GOT3 (cell line): ENCODE data around the gene CRMP1.

ENCODE experiments used
- DNase-seq: peaks from one replicate; lab custom pipeline; 2025; ENCODE audit warnings: mixed read lengths; lab: John Stamatoyannopoulos, UW

Gene CRMP1

DNA sequence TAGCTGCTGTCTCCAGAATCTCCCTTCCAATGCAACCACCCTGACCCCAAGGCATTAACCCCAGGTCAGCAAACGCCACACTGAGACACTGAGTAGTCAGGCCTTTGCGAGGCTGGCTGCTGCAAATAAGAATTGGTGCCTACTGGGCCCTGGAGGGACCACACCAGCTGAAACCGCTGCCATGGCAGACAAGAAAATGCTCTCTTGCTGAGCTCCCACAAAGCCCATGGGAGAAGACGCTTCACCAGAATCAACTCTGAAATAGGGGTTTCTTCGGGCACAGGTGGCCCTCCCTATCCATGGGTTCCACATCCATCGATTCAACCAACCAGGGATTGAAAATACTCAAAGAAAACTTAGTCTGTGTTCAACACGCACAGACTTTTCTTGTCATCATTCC is 26.7 kb upstream of the CRMP1 start:
- no peak for DNase-seq

GRCh38 chr4:5919044-5919443 is 26.2 kb upstream of the CRMP1 start:
- no peak for DNase-seq

- no peak for DNase-seq
These were observed 25.6 kb upstream of the CRMP1 start for GRCh38 chr4:5918331-5918985.

- DNase-seq, result no peak
These were observed 24.8 kb upstream of the CRMP1 start for GRCh38 chr4:5917672-5918071.

DNA sequence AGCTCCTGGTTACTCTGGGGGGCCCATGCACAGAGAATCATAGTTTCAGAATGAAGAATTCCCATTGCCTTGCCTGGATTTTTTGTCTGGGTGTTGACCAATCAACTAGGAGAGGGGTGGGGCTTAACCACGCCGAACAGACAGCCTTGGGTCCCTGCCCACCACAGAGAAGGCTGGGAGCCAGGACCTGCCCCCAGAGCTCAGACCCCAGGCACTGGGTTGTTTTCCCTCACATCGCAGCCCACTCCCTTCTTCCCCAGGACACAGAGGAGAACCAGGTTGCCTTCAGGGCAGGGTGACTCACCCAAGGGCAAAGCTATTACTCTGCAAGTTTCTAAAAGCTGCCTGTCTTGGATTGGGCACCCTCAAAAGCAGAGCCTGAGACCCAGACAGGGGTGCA is 23.3 kb upstream of the CRMP1 start:
- no peak for DNase-seq

- no peak for DNase-seq
These were observed 20.6 kb upstream of the CRMP1 start for GRCh38 chr4:5913454-5913853.

GRCh38 chr4:5912614-5913019 is 19.7 kb upstream of the CRMP1 start:
- no peak for DNase-seq

- DNase-seq, result no peak
These were observed 16.1 kb upstream of the CRMP1 start for GRCh38 chr4:5908876-5909427.

GRCh38 chr4:5906191-5906590 is 13.3 kb upstream of the CRMP1 start:
- DNase-seq, result no peak

DNA sequence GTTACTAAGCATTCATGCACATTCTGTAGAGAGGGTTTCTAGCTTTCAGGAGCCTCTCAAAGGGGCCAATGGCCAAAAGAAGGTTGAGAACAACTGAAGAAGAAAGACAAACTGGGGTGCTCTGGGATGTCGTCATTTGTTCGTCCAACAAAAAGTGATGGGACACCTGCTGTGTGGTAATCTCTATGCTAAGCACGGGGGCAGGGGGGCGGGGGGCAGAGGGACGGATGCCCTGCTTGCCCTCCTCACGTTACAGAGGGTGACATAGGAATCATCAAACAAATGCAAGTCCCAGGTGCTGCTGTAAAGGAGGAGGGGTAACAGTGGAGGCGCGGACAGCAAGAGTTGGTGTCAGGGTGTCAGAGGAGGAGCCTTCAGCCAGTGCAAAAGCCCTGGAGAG is 12.8 kb upstream of the CRMP1 start:
- no peak for DNase-seq

DNA sequence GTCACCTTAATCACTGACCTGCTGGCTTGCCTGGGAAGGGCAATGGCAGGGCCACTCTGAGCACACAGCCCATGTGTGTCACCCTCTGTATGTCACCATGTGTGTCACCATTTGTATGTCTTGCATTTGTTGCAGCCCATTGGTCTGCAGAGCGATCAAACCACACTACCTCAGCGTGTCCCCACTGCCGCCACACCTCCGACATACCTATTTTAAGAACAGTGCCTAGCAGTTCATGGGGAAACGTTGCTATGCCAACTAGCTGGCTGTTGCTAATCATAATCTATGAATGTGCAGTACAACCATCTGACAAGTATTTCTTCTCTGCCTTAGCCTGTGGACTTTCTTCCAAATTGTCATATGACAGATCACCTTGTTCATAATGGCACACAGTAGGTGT is 8.0 kb upstream of the CRMP1 start:
- no peak for DNase-seq

- DNase-seq, result no peak
These were observed 7.0 kb upstream of the CRMP1 start for GRCh38 chr4:5899881-5900280.

- no peak for DNase-seq
These were observed 6.5 kb upstream of the CRMP1 start for GRCh38 chr4:5899396-5899795.

DNA sequence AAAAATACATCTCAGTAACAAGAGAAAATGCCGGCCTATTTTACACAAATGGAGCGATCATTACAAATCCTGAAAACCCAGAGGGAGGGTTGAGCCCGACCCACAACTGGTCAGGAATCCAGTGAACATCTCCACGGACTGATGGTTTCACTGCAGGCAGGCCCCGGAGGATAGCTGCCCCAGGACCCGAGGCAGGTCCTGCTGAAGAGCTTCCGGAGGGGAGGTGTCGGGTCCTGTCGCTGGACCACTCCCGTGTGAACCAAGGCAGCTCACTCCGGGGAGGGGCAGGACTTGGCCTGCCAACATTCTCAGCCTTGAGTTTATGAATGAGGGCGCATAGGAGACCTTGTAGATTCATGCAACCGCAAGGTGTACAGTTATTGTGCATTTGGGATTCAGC is 4.8 kb upstream of the CRMP1 start:
- no peak for DNase-seq

DNA sequence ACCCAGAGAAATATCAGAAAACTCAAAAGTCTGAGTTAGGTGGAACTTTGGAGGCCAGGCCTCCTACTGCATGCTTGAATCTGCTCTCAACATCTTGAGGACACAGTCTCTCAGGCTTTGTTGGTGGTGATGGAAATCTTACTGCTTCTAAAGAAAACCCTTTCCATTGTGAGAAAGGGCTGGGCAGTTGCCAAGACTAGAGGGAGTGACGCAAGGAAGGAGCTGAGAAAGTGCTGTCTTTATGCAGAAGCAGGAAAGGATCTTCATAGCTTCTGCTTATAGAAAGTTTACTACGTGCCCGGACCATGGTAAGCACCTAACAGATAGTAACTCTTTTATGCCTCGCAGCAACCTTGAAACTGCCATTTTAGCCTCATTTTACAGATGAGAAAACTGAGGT is 2.4 kb upstream of the CRMP1 start:
- DNase-seq, result no peak

DNA sequence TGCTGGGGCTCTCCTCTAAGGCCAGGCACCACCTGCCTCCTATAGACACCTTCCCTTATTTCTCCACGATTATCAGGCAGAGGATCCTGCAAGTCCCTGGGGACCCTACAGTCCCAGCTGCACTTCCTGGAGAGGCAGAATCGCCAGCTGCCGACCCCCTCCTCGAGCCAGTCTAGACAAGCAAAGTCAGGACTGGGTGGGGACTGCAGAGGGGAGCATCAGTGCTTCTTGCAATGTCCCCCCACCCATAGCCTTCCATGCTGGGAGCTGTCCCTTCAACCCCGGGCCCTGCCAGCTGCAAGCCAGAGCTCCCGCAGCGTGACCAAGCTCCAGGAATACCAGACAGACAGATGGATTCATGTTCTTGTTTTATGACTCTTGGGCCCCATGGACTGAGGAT is 1.4 kb upstream of the CRMP1 start:
- no peak for DNase-seq

DNA sequence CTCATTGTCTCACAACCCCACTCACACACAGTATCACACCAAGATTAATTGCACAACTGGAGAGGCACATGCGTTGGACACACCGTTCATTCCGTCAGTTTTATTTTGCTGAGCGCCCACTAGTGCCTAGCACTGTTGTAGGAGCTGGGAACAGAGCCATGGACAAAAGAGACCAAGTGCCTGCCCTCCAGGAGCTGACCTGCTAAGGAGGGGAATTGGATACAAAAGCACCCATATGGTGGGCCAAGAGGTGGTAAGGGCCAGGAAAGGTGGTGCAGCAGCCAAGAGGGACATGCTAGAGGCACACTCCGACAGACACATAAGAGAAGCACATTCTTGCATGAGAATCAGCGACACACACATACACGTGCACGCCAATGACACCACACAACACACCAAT is 705 bp upstream of the CRMP1 start:
- DNase-seq, result no peak

- no peak for DNase-seq
These were observed 423 bp downstream of the CRMP1 start for GRCh38 chr4:5892323-5893003.

DNA sequence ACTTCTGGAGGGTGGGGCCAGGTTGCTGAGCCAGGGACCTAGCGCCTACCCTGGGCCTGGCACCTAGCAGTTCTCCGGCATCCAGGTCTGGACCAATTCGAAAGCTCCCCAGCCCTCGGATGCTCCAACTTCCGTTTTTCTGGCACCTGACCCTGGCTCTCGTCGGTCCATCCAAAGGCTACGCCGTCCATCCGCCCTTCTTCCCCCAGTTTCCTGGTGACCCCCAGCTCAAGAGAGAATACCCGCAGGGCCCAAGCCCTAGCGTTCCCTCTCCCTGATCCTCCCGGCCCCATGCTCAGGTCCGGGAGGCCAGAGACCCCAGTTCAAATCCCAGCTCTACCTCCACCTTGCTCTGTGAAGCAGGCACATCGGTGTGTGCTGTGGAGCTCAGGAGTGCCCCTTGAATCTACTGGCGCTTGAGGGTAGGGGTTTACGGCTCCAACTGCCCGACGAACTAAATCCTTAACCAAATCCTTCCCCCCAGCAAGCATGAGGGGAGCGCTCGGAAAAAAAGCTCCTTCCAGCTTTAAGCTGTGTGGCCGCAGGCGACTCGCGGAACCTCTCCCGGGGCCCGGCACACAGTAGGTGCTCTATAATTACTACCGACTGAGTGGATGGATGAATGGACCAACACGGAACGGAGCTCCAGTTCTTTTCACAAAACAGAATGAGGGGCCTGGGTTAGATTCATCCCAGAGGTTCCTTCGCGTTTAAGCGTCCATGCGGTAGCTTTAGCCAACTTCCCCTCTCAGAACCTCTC is 1.1 kb downstream of the CRMP1 start:
- DNase-seq, result no peak

- DNase-seq, result no peak
These were observed 2.7 kb downstream of the CRMP1 start for GRCh38 chr4:5890063-5890727.

- no peak for DNase-seq
These were observed 3.7 kb downstream of the CRMP1 start for GRCh38 chr4:5889002-5889696.
